ENCODE results near the gene GSTA3. TPM values are rescaled to one million over a fixed set of nuclear protein-coding genes. Genes with fewer than 3 reads are reported as not detected.
"Not testable (repeated sequence)": the region's sequence is repeated elsewhere in the genome, so short reads cannot be mapped to it uniquely, and the experiment has no call there.

GSTA3 gene
- not detected for total RNA-seq

- no peak for DNase-seq (ENCODE audit: low spot score)
These were observed at the start of gene GSTA3 for GRCh38 chr6:52909531-52909930. Gene GSTA3 (minus strand): TSS chr6:52909698. CDS start chr6:52905834, 3,864 bp downstream.

- no peak for DNase-seq (ENCODE audit: low spot score)
These were observed 49.2 kb upstream of the GSTA3 start for GRCh38 chr6:52958546-52959255.

- DNase-seq (ENCODE audit: low spot score) = no peak
These were observed 46.4 kb upstream of the GSTA3 start for GRCh38 chr6:52955871-52956270.

GRCh38 chr6:52953911-52954839 is 44.7 kb upstream of the GSTA3 start:
- DNase-seq (ENCODE audit: low spot score) = no peak

- DNase-seq (ENCODE audit: low spot score) = peak; percentile 26
These were observed 36.8 kb upstream of the GSTA3 start for GRCh38 chr6:52946306-52946705.

- not testable (repeated sequence) for DNase-seq (ENCODE audit: low spot score)
These were observed 33.3 kb upstream of the GSTA3 start for GRCh38 chr6:52942821-52943220.

GRCh38 chr6:52942221-52942620 is 32.7 kb upstream of the GSTA3 start:
- DNase-seq (ENCODE audit: low spot score) = no peak

- no peak for DNase-seq (ENCODE audit: low spot score)
These were observed 28.4 kb upstream of the GSTA3 start for GRCh38 chr6:52937908-52938307.

- DNase-seq (ENCODE audit: low spot score) = no peak
These were observed 24.3 kb upstream of the GSTA3 start for GRCh38 chr6:52933778-52934177.

GRCh38 chr6:52931351-52931750 is 21.9 kb upstream of the GSTA3 start:
- no peak for DNase-seq (ENCODE audit: low spot score)

- DNase-seq (ENCODE audit: low spot score) = peak; percentile 75
These were observed 20.0 kb upstream of the GSTA3 start for GRCh38 chr6:52929321-52930164.

- DNase-seq (ENCODE audit: low spot score) = no peak
These were observed 18.0 kb upstream of the GSTA3 start for GRCh38 chr6:52927451-52927850.

GRCh38 chr6:52925919-52926792 is 16.7 kb upstream of the GSTA3 start:
- DNase-seq (ENCODE audit: low spot score) = no peak

GRCh38 chr6:52925042-52925441 is 15.5 kb upstream of the GSTA3 start:
- no peak for DNase-seq (ENCODE audit: low spot score)

GRCh38 chr6:52923689-52924088 is 14.2 kb upstream of the GSTA3 start:
- not testable (repeated sequence) for DNase-seq (ENCODE audit: low spot score)

GRCh38 chr6:52922161-52922560 is 12.7 kb upstream of the GSTA3 start:
- no peak for DNase-seq (ENCODE audit: low spot score)

- no peak for DNase-seq (ENCODE audit: low spot score)
These were observed 12.2 kb upstream of the GSTA3 start for GRCh38 chr6:52921743-52922142.

- DNase-seq (ENCODE audit: low spot score) = not testable (repeated sequence)
These were observed 10.0 kb upstream of the GSTA3 start for GRCh38 chr6:52919511-52919910.

GRCh38 chr6:52918771-52919170 is 9.3 kb upstream of the GSTA3 start:
- not testable (repeated sequence) for DNase-seq (ENCODE audit: low spot score)

- peak; percentile 60 for DNase-seq (ENCODE audit: low spot score)
These were observed 8.7 kb upstream of the GSTA3 start for GRCh38 chr6:52918027-52918686.
